ENCODE results near the gene NUDT16. TPM values are rescaled to one million over a fixed set of nuclear protein-coding genes. Genes with fewer than 3 reads are reported as not detected.
A peak's percentile ranks its signal among the peaks of the same experiment; 100 is the strongest.
"Not testable (repeated sequence)": the region's sequence is repeated elsewhere in the genome, so short reads cannot be mapped to it uniquely, and the experiment has no call there.

NUDT16 gene
- total RNA-seq, 2 experiments from 2014 or later = 4.7 to 5.7 TPM

DNA sequence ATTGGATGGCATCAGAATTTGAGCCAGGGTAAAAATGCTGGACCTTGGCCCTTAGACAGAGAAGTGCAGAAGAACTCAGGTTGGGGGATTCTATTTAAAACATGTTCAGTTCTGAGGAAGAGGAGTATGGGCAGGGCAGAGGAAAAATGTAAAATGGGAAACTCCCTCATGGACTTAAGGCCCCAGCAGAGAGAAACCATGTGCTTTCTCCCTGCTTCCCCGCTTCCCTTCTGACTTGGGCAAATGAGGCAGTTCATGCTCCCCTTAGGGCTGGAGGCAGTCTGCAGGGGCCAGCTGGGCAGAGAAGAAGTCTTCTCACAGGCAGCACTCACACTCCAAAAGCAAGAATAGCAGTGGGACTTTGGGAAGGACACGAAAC, 9.9 kb upstream of the NUDT16 start:
- H3K4me3 ChIP-seq (ENCODE audit: low read length) = no peak overlapping the region
- ChIA-PET POLR2A (no interaction called here), CTCF (no interaction called here)
- Mint-ChIP-seq H3K9me3 (no peaks in the 10 kb centered on the region), H3K36me3 (ENCODE audit: low read depth) (no peaks in the 10 kb centered on the region), H3K4me3 (no peak overlapping the region), H3K27ac (no peak overlapping the region), H3K4me1 (ENCODE audit: low read depth) (no peaks in the 10 kb centered on the region), H3K27me3 (no peaks in the 10 kb centered on the region)
- peaks cover 0 to 3% of the 10 kb centered on the region in 2 experiments for H3K27me3 ChIP-seq (ENCODE audit: control insufficient read depth in 1 of 2, insufficient read depth in 2 of 2, low read length in 2 of 2)
- intact Hi-C loops (cut with DNase I, micrococcal nuclease) = no loop called here
- no peak overlapping the region for H3K27ac ChIP-seq (ENCODE audit: low read depth in 1 of 2, low read length in 2 of 2)
- peaks cover 2% of the 10 kb centered on the region for H3K36me3 ChIP-seq (ENCODE audit: insufficient read depth, low read length)
- H3K4me1 ChIP-seq (ENCODE audit: insufficient read depth, low read length) = peaks cover 7% of the 10 kb centered on the region
- no peak for TF ChIP-seq CTCF (IDR thresholded peaks at IDR 0.05)
- H3K9me3 ChIP-seq (ENCODE audit: control insufficient read depth in 1 of 2, insufficient read depth in 1 of 2, low read length in 2 of 2) = no peaks in the 10 kb centered on the region
- DNase-seq (no peak), ATAC-seq (ENCODE audit: poor library complexity) (no peak)

- CTCF ChIA-PET = no interaction called here
- H3K9me3 Mint-ChIP-seq = no peaks in the 10 kb centered on the region
- no peaks in the 10 kb centered on the region for H3K27me3 Mint-ChIP-seq
- Histone ChIP-seq H3K27me3 (ENCODE audit: control insufficient read depth in 1 of 2, insufficient read depth in 2 of 2, low read length in 2 of 2) (no peaks in the 10 kb centered on the region), H3K9me3 (ENCODE audit: control insufficient read depth in 1 of 2, insufficient read depth in 1 of 2, low read length in 2 of 2) (no peaks in the 10 kb centered on the region), H3K4me1 (ENCODE audit: insufficient read depth, low read length) (peaks cover 7% of the 10 kb centered on the region), H3K27ac (ENCODE audit: low read depth in 1 of 2, low read length in 2 of 2) (no peak overlapping the region), H3K36me3 (ENCODE audit: insufficient read depth, low read length) (peaks cover 2% of the 10 kb centered on the region), H3K4me3 (ENCODE audit: low read length) (no peak overlapping the region)
- no peak overlapping the region for H3K4me3 Mint-ChIP-seq
- intact Hi-C loops (cut with DNase I, micrococcal nuclease) = no loop called here
- DNase-seq (no peak), ATAC-seq (ENCODE audit: poor library complexity) (no peak)
- POLR2A ChIA-PET = no interaction called here
- H3K36me3 Mint-ChIP-seq (ENCODE audit: low read depth) = no peaks in the 10 kb centered on the region
- H3K27ac Mint-ChIP-seq = no peak overlapping the region
- no peaks in the 10 kb centered on the region for H3K4me1 Mint-ChIP-seq (ENCODE audit: low read depth)
- no peak for TF ChIP-seq CTCF (IDR thresholded peaks at IDR 0.05)
These were observed 6.8 kb upstream of the NUDT16 start for GRCh38 chr3:131374741-131375140.

DNA sequence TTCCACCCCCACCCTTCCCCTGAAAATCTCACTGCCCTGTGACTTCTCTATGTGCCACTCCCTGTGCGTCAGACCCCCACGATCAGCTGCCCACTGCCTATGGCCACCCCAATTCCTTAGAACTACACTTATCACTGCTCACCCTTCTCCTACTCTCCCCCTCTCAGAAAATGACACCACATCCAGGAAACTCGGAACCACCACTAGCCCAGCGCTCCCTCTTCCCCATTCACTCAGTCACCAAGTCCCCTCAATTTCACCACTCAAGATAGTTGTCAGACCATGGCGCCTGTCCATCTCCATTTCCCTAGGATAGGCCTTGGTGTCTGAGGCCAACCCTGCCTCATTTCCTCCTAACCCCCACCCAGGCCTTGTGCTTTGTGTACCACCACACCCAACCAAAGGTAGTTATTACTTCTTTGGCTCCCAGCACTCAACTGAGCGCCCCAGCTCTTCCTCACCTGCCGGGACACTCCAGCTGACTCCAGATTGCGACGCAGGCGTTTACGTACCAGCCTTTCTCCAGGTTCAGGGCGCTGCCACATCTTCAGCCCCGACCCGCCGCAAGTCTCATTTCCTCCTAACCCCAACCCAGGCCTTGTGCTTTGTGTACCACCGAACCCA, 641 bp upstream of the NUDT16 start:
- peak in 1 of 14 experiments; percentile 27 for DNase-seq
- Mint-ChIP-seq H3K4me1 (ENCODE audit: low read depth) (peaks cover 41% of the 10 kb centered on the region), H3K36me3 (ENCODE audit: low read depth) (peaks cover 13% of the 10 kb centered on the region), H3K27ac (peak overlapping the region; percentile 91), H3K4me3 (peak overlapping the region; percentile 98)
- intact Hi-C loops (cut with DNase I, micrococcal nuclease) = loop anchor here (5.0 to 10.0 kb wide), 5 partner anchors 124 to 1034 kb away; partner anchors contain the start of genes ASTE1 (in 1 of the 2), ATP2C1 (in 1 of the 2), DNAJC13 (in 1 of the 2) and MRPL3 (in 1 of the 2)
- Histone ChIP-seq H3K4me3 (ENCODE audit: low read length) (peak overlapping the region; percentile 98), H3K4me1 (ENCODE audit: insufficient read depth, low read length) (peaks cover 29% of the 10 kb centered on the region)
- POLR2A ChIA-PET = interaction anchor here (0.7 to 2.6 kb wide), 9 partner anchors 9 to 1036 kb away, joined by 3 to 26 read pairs (median 4); partner anchors contain the start of genes ASTE1, ATP2C1, DNAJC13 and MRPL3
- not testable (repeated sequence) for ATAC-seq (ENCODE audit: poor library complexity); H3K27me3 ChIP-seq (ENCODE audit: control insufficient read depth in 1 of 2, insufficient read depth in 2 of 2, low read length in 2 of 2); H3K36me3 ChIP-seq (ENCODE audit: insufficient read depth, low read length); H3K9me3 Mint-ChIP-seq; H3K9me3 ChIP-seq (ENCODE audit: control insufficient read depth in 1 of 2, insufficient read depth in 1 of 2, low read length in 2 of 2); H3K27me3 Mint-ChIP-seq; H3K27ac ChIP-seq (ENCODE audit: low read depth in 1 of 2, low read length in 2 of 2)
- CTCF ChIA-PET = interaction anchor here (0.6 kb wide), 1 partner anchor 648 kb away, joined by 3 read pairs; no protein-coding TSS in a partner anchor
